GM12873 (cell line): ENCODE measurements around the gene ANO6.

Source experiments
- TF ChIP-seq, protein P1 (sequence below): IDR thresholded peaks from 2 replicates; pipeline ENCODE4 v1.5.1; 2012; ENCODE audit warnings: low read depth, mild to moderate bottlenecking, moderate library complexity, low read length, control low read depth; ENCODE audit not compliant: insufficient read depth; ENCODE audit errors: missing control alignments

ANO6 gene

DNA sequence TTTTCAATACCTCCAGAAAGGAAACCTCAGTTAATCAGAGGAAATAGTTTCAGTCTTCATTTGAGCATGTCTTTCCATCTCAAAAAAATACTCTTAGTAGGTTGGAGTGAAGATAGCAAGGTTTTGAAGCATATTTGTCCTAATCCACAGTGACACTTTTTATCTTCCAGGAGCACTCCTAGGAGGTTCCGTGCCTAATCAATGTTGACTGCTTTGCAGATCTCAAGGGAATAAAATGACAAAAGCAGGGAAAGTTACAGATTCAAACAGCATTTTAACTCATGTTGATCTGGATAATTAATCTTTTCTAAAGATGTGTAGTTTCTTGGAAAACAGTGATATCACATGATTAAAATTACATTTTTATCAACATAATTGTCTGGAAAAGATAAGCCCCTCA lies 213.9 kb downstream of the ANO6 start:
- TF ChIP-seq, protein P1, sequence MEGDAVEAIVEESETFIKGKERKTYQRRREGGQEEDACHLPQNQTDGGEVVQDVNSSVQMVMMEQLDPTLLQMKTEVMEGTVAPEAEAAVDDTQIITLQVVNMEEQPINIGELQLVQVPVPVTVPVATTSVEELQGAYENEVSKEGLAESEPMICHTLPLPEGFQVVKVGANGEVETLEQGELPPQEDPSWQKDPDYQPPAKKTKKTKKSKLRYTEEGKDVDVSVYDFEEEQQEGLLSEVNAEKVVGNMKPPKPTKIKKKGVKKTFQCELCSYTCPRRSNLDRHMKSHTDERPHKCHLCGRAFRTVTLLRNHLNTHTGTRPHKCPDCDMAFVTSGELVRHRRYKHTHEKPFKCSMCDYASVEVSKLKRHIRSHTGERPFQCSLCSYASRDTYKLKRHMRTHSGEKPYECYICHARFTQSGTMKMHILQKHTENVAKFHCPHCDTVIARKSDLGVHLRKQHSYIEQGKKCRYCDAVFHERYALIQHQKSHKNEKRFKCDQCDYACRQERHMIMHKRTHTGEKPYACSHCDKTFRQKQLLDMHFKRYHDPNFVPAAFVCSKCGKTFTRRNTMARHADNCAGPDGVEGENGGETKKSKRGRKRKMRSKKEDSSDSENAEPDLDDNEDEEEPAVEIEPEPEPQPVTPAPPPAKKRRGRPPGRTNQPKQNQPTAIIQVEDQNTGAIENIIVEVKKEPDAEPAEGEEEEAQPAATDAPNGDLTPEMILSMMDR: no peak

DNA sequence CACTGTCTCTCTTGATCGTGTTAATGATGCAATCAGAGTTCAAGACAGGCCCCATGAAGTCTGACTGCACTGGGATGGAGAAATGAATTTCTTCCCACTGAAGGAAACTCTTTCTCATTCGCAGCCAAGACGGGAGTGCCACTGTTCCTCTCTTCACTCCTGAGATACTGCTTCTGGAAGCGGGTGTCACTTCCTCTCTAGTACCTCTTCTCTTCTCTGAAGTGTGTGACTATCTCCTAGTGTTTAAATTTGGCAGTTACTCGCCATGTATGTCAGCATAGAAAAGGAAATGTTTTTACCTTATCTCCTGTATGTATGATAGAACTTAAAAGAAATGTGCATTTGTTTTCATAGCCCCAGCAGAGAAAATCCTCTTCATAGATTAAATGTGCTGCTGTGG lies 215.2 kb downstream of the ANO6 start:
- TF ChIP-seq, protein P1: no peak

DNA sequence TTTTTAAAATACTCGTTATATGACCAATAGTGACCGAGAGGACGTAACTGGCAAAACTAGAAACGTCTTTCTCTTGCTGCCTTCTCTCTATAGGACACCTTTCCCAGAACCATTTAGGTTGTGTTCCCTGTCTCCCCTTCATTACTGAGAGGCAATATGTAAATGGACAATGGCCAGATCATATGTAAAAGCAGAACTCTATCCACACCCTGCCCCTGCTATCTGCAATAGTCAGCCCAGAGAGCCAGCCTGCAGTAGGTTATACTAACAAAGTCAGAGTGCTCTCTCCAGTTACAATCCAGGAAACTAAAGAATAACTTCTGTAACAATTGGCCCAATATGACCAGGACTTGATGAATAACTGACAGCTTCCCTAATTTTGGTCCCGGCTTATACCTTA lies 216.8 kb downstream of the ANO6 start:
- TF ChIP-seq, protein P1: no peak

DNA sequence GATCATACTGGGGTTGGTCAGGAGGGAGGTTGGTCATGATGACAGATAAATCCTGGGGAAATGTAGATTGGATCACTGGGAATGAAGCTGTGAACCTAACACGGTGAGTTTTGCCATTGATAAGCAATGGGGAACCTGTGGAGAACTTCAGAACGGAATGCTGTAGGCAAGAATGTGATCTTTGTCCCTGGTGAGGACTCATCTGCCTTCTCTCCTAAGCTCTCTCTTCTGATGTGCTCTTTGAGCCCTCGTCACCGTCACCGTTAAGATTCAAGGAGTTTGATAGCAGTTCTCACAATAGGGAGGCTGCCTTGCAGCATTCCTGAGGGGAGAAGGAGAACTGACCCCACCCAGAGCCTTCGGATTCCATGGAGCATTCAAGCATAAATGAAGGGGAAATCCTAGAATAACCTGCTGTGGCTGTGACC lies 217.6 kb downstream of the ANO6 start:
- TF ChIP-seq, protein P1: no peak

DNA sequence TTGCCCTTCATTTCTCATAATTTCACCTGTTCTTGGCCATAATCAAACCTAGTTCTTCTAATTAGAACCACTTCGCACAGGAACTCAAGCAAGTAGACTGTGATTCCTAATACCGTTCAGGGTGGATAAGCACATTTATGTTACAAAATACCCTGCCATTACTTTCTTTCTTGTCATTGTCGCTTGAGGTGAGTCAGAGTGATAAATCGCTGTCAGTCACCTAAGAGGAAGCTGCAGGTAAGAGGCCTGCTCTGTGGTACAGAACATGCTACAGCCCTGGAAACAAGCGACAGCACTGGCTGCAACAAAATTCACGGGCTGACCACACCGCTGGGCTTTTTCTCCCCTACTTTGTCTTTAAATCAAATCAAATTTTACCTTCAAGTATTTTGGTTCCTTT lies 218.2 kb downstream of the ANO6 start:
- TF ChIP-seq, protein P1: no peak

DNA sequence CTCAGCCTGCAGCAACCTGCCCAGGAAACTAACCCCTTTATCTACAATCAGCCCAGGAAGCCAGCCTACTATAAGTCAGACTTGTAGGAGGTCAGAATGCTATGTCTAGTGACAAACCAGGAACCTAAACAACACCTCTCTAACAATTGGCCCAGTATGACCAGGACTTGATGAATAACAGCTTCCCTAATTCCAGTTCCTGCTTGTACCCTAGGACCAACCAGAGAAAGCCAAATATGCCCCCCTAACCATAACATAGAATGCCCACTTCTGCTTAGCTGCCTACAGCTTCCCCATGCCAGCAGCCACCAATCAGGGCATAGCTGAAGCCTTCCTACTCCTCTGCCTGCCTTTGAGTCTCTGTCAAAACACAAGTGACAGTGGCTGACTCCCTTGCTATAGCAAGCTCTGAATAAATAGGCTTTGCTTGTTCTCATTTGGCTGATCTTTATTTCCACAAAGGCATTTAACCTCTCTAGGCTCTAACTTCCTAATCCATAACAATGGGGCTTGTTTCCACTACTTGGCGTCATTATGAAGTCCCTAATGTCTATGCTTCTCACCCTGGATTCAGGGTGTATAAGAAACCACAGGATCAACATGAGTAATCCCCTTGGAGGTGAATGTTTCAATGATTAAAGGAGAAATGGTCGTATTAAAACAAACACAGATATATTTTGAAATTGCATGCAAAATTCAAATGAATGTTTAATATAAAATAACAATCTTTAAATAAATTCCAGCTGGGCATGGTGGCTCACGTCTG lies 220.2 kb downstream of the ANO6 start:
- TF ChIP-seq, protein P1: no peak

DNA sequence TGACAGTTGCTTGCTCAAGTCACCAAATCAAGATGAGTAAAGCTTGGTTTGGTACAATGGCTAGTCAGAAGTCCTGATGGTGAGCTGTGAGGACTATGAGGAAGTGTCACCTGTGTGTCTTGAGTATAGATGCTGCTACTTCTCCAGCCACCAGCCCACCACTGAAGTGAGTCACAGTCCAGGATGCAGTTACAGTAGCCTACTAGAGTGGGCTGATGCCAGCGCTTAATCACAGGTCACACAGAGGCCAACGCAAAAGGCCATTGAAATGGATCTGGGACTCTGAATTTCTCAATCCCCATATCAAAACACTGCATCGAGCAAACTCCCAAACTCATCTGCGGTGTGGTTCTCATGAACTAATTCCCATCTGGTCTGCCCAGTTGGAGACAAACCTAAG lies 223.1 kb downstream of the ANO6 start:
- TF ChIP-seq, protein P1: no peak
